IMR-90 (cell line): ENCODE data around the gene PLCL2. TPM values are rescaled to one million over a fixed set of nuclear protein-coding genes. Genes with fewer than 3 reads are reported as not detected.

Source experiments
- ATAC-seq: fragments of 200-7000 bp; cut with Tn5 transposase; 2 replicates; pipeline ENCODE4 v1.9.1; 2020; ENCODE audit warnings: low read depth, mild to moderate bottlenecking, moderate library complexity
- BruUV-seq: library from RNA; stranded (reverse); fragments of 400-500 nt; replicated peaks from 2 replicates; lab custom pipeline; 2021; lab: Mats Ljungman, UMichigan
- CTCF ChIA-PET: fragments of 300-600 bp; formaldehyde crosslinking; extraction: SDS; loops from one replicate; lab custom pipeline; 2021; ENCODE audit warnings: antibody characterized with exemption; lab: Yijun Ruan, JAX
- POLR2A ChIA-PET: fragments of 300-600 bp; sonication (Branson Sonifier 250); formaldehyde crosslinking; loops from one replicate; lab custom pipeline; 2022; ENCODE audit warnings: antibody characterized with exemption; ENCODE audit not compliant: unreplicated experiment; lab: Charles Lee
- DNase-seq: peaks from one replicate; pipeline ENCODE4 v3.0.0; 2013
- H2AFZ ChIP-seq: replicated peaks from 2 replicates; pipeline ENCODE3; 2013; ENCODE audit warnings: low read length, mild to moderate bottlenecking; ENCODE audit not compliant: poor library complexity
- H2AK5ac ChIP-seq: 2 replicates; pipeline ENCODE4 v1.6.1; 2013; ENCODE audit warnings: low read depth, low read length, inconsistent platforms
- H2AK9ac ChIP-seq: replicated peaks from 2 replicates; pipeline ENCODE3; 2013; ENCODE audit warnings: mild to moderate bottlenecking, low read depth, low read length, moderate library complexity; ENCODE audit not compliant: poor library complexity
- H2BK120ac ChIP-seq: 2 replicates; pipeline ENCODE4 v1.6.1; 2013; ENCODE audit warnings: low read depth, low read length, inconsistent platforms
- H2BK15ac ChIP-seq: 3 replicates; pipeline ENCODE4 v1.6.1; 2013; ENCODE audit warnings: low read depth, low read length, inconsistent platforms
- H2BK20ac ChIP-seq: 2 replicates; pipeline ENCODE4 v1.6.1; 2013; ENCODE audit warnings: low read depth, mild to moderate bottlenecking, inconsistent platforms, low read length, moderate library complexity
- H2BK5ac ChIP-seq: 2 replicates; pipeline ENCODE4 v1.6.1; 2013; ENCODE audit warnings: mild to moderate bottlenecking, low read depth, low read length, inconsistent platforms; ENCODE audit not compliant: poor library complexity, severe bottlenecking
- H3K14ac ChIP-seq: replicated peaks from 2 replicates; pipeline ENCODE4 v1.6.1; 2013; ENCODE audit warnings: low read depth, low read length, inconsistent platforms
- H3K18ac ChIP-seq: 2 replicates; pipeline ENCODE4 v1.6.1; 2013; ENCODE audit warnings: low read depth, low read length, control low read depth
- H3K23ac ChIP-seq: 2 replicates; pipeline ENCODE4 v1.6.1; 2013; ENCODE audit warnings: low read depth, low read length, inconsistent platforms
- H3K27ac ChIP-seq: 2 replicates; pipeline ENCODE4 v1.5.1; 2013; ENCODE audit warnings: mild to moderate bottlenecking, control low read depth, low read length; ENCODE audit not compliant: insufficient read depth
- H3K27me3 ChIP-seq: 2 replicates; pipeline ENCODE4 v1.6.1; 2013; ENCODE audit warnings: low read length; ENCODE audit not compliant: control insufficient read depth, insufficient read depth
- H3K36me3 ChIP-seq: 2 replicates; pipeline ENCODE4 v1.6.1; 2013; ENCODE audit warnings: low read length, mixed read lengths; ENCODE audit not compliant: control insufficient read depth, insufficient read depth
- H3K4ac ChIP-seq: 2 replicates; pipeline ENCODE4 v1.6.1; 2013; ENCODE audit warnings: low read depth, low read length, inconsistent platforms
- H3K4me1 ChIP-seq: 2 replicates; pipeline ENCODE4 v1.6.1; 2013; ENCODE audit warnings: low read length, mixed read lengths; ENCODE audit not compliant: control insufficient read depth, insufficient read depth
- H3K4me2 ChIP-seq: 2 replicates; pipeline ENCODE4 v1.6.1; 2013; ENCODE audit warnings: low read depth, mild to moderate bottlenecking, control low read depth, low read length, moderate library complexity
- H3K4me3 ChIP-seq: 2 replicates; pipeline ENCODE4 v1.5.1; 2013; ENCODE audit warnings: low read depth, mild to moderate bottlenecking, control low read depth, low read length, moderate library complexity; ENCODE audit not compliant: insufficient read depth
- H3K56ac ChIP-seq: 2 replicates; pipeline ENCODE4 v1.6.1; 2013; ENCODE audit warnings: low read length, inconsistent platforms; ENCODE audit not compliant: insufficient read depth; ENCODE audit errors: extremely low read depth
- H3K79me1 ChIP-seq, 2 experiments: 2 replicates each; pipeline ENCODE4 v1.6.1; 2013; ENCODE audit warnings: low read length in 2 of 2, inconsistent platforms in 1 of 2, low read depth in 1 of 2
- H3K9ac ChIP-seq: 2 replicates; pipeline ENCODE4 v1.6.1; 2013; ENCODE audit warnings: low read depth, low read length, control low read depth
- H3K9me1 ChIP-seq: 2 replicates; pipeline ENCODE4 v1.6.1; 2013; ENCODE audit warnings: low read length, inconsistent platforms; ENCODE audit not compliant: insufficient read depth
- H3K9me3 ChIP-seq: 2 replicates; pipeline ENCODE4 v1.6.1; 2013; ENCODE audit warnings: low read length; ENCODE audit not compliant: control insufficient read depth, insufficient read depth
- H4K20me1 ChIP-seq: 2 replicates; pipeline ENCODE4 v1.6.1; 2013; ENCODE audit warnings: low read length, inconsistent platforms; ENCODE audit not compliant: insufficient read depth
- H4K5ac ChIP-seq: 2 replicates; pipeline ENCODE4 v1.6.1; 2013; ENCODE audit warnings: mild to moderate bottlenecking, low read depth, low read length, control low read depth
- H4K8ac ChIP-seq, 2 experiments: 2 replicates each; pipeline ENCODE4 v1.6.1; 2013; ENCODE audit warnings: low read depth in 2 of 2, low read length in 2 of 2, control low read depth in 1 of 2, inconsistent platforms in 1 of 2
- H4K91ac ChIP-seq: 2 replicates; pipeline ENCODE4 v1.6.1; 2013; ENCODE audit warnings: low read depth, low read length, inconsistent platforms; ENCODE audit not compliant: insufficient read depth
- CHD1 ChIP-seq: IDR thresholded peaks from 2 replicates; pipeline ENCODE4 v1.6.1; 2012; ENCODE audit warnings: low read depth, low read length, improper control_type of control experiment
- MXI1 ChIP-seq: IDR thresholded peaks from 2 replicates; pipeline ENCODE4 v1.6.1; 2012; ENCODE audit warnings: low read depth, mild to moderate bottlenecking, low read length, moderate library complexity, borderline replicate concordance
- RAD21 ChIP-seq: IDR thresholded peaks from 2 replicates; pipeline ENCODE4 v1.6.1; 2012; ENCODE audit warnings: low read length, improper control_type of control experiment
- WGBS, 2 experiments: methylation state at CpG; one replicate each; pipeline versions ENCODE4 v1.1.5 to v1.1.7; 2013; ENCODE audit warnings: missing lambda C conversion rate in 2 of 2; ENCODE audit not compliant: insufficient read length in 1 of 2; ENCODE audit errors: extremely low coverage in 2 of 2; 5-methylcytosine and 5-hydroxymethylcytosine counted together
- dilution Hi-C: fragments of 300-500 bp; cut with HindIII; formaldehyde crosslinking; loops from one replicate; pipeline ENCODE4 v1.14.3; 2018; ENCODE audit warnings: low sequenced_read_pairs; ENCODE audit not compliant: unreplicated experiment
- in situ Hi-C: fragments of 300-500 bp; cut with MboI; formaldehyde crosslinking; loops from 3 replicates; pipeline ENCODE4 v1.14.3; 2019; ENCODE audit warnings: low sequenced_read_pairs, inconsistent platforms, mixed read lengths
- intact Hi-C: fragments of 100-400 bp; cut with micrococcal nuclease; formaldehyde crosslinking; loops from 2 replicates; pipeline ENCODE4 v1.10.0; 2022
- polyA plus RNA-seq, 3 experiments: library from polyadenylated mRNA; depleted of rRNA; stranded (reverse); fragments of >200 nt; gene quantifications; 2 replicates each; pipeline ENCODE4 v1.2.3, GENCODE V29; 2012; ENCODE audit warnings: low replicate concordance in 1 of 3
- total RNA-seq: library from RNA; depleted of rRNA; stranded (reverse); fragments of >200 nt; gene quantifications from 2 replicates; pipeline ENCODE4 v1.2.3, GENCODE V29; 2012

The PLCL2 gene
- total and polyA plus RNA-seq, 2 of the 4 experiments (the other 2 are of a cell fraction) = 0.92 to 3.8 TPM

DNA sequence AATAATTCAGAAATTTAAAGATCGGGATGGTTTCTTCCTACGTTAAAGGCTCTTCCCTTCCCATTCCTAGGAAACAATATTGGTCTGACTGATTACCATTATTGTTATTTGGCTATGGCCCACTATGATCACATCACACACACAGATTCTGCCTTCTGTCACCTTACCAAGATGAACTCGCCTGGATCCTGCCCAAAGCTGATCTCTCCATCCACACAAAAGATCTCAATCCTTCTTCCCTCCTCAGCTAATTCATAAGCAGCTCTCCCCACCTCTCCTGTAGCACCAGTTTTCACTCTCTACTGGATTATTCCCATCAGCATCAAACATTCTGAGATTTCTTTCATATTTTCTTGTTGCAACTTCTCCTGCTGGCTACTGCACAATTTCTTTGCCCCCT, 25.0 kb downstream of the PLCL2 start:
- H3K36me3 ChIP-seq = no peaks in the 10 kb centered on the region
- no peak overlapping the region for H3K18ac ChIP-seq
- H3K23ac ChIP-seq = no peak overlapping the region
- no peak overlapping the region for H3K4me2 ChIP-seq
- no TSS peak for BruUV-seq
- H2BK5ac ChIP-seq = no peak overlapping the region
- no peak overlapping the region for H3K14ac ChIP-seq
- H4K20me1 ChIP-seq = no peaks in the 10 kb centered on the region
- H3K9ac ChIP-seq = no peak overlapping the region
- no peak overlapping the region for H2BK120ac ChIP-seq
- POLR2A ChIA-PET = no interaction called here
- H3K27me3 ChIP-seq = no peaks in the 10 kb centered on the region
- H4K8ac ChIP-seq = no peak overlapping the region
- H3K56ac ChIP-seq = no peak overlapping the region
- intact Hi-C loops (no loop called here), in situ Hi-C loops (no loop called here), dilution Hi-C loops (no loop called here)
- no peak overlapping the region for H4K5ac ChIP-seq
- H2AK5ac ChIP-seq = no peak overlapping the region
- no peak overlapping the region for H2BK20ac ChIP-seq
- H3K4me1 ChIP-seq = peaks cover 7% of the 10 kb centered on the region
- no peak overlapping the region for H4K91ac ChIP-seq
- WGBS, 2 experiments = 63% methylated on average over 1 of the region's 3 CpGs; no CpG with 5 or more reads in 1 of the 2 experiments
- H3K4me3 ChIP-seq = no peak overlapping the region
- CTCF ChIA-PET = no interaction called here
- no peak overlapping the region for H2AFZ ChIP-seq
- H3K9me1 ChIP-seq = peaks cover 6% of the 10 kb centered on the region
- peaks cover 0 to 3% of the 10 kb centered on the region in 2 experiments; a peak in 1 of 4 replicates for H3K79me1 ChIP-seq
- no peak for ATAC-seq
- H2AK9ac ChIP-seq = no peak overlapping the region
- H3K4ac ChIP-seq = no peak overlapping the region
- no peaks in the 10 kb centered on the region for H3K9me3 ChIP-seq
- DNase-seq = no peak
- no peak overlapping the region for H3K27ac ChIP-seq
- TF ChIP-seq MXI1 (no peak), CHD1 (no peak), RAD21 (no peak)
- H2BK15ac ChIP-seq = no peak overlapping the region
